ENCODE results near the gene CELSR1. TPM values are rescaled to one million over a fixed set of nuclear protein-coding genes. Genes with fewer than 3 reads are reported as not detected.
"Not testable (repeated sequence)": the region's sequence is repeated elsewhere in the genome, so short reads cannot be mapped to it uniquely, and the experiment has no call there.

CELSR1 gene
- total RNA-seq, 2 experiments from 2014 or later: 3.7 to 5.2 TPM

DNA sequence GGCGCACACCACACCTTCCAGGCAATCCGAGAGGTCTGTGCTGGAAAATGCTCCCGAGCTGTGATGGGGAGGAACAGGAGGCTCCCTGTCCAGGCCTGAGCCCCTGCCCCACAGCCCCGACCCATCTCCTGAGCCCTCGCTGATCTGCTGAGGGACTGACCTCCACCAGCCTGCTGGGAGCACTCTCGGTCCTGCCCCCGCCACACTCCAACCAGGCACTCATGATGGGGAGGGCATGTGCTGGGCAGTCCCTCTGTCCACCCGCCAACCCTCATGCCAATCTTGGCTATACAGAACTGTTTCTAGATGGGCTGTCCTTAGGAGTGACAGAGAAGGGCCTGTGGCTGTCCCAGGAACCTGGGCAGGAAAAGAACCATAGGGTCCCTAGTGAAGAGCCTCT lies 131.1 kb downstream of the CELSR1 start:
- CTCF ChIA-PET (ENCODE audit: unreplicated experiment): no interaction called here
- H3K9me3 ChIP-seq (ENCODE audit: low read length): no peaks in the 10 kb centered on the region
- H4K20me1 ChIP-seq (ENCODE audit: insufficient read depth, low read length): no peaks in the 10 kb centered on the region
- no peaks in the 10 kb centered on the region for H3K36me3 ChIP-seq (ENCODE audit: insufficient read depth, low read length)
- BruUV-seq (replicated peaks): no TSS peak
- POLR2A ChIA-PET: no interaction called here
- H3K4me1 ChIP-seq (ENCODE audit: insufficient read depth, low read length, poor library complexity, severe bottlenecking): no peaks in the 10 kb centered on the region
- H2AFZ ChIP-seq (ENCODE audit: low read length): no peak overlapping the region
- H3K4me2 ChIP-seq (ENCODE audit: low read length): no peak overlapping the region
- TF ChIP-seq EZH2phosphoT487 (IDR thresholded peaks at IDR 0.05; ENCODE audit: borderline replicate concordance, low read depth, low read length): no peak
- TF ChIP-seq, protein P1, sequence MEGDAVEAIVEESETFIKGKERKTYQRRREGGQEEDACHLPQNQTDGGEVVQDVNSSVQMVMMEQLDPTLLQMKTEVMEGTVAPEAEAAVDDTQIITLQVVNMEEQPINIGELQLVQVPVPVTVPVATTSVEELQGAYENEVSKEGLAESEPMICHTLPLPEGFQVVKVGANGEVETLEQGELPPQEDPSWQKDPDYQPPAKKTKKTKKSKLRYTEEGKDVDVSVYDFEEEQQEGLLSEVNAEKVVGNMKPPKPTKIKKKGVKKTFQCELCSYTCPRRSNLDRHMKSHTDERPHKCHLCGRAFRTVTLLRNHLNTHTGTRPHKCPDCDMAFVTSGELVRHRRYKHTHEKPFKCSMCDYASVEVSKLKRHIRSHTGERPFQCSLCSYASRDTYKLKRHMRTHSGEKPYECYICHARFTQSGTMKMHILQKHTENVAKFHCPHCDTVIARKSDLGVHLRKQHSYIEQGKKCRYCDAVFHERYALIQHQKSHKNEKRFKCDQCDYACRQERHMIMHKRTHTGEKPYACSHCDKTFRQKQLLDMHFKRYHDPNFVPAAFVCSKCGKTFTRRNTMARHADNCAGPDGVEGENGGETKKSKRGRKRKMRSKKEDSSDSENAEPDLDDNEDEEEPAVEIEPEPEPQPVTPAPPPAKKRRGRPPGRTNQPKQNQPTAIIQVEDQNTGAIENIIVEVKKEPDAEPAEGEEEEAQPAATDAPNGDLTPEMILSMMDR (conservative IDR thresholded peaks at IDR 0.05; ENCODE audit: low read length): no peak
- no peak overlapping the region for H3K4me3 ChIP-seq (ENCODE audit: low read depth, low read length, poor library complexity, severe bottlenecking)
- no peaks in the 10 kb centered on the region for H3K9me2 ChIP-seq (ENCODE audit: insufficient read depth, low read length)
- no peak for DNase-seq (ENCODE audit: low spot score)
- no peaks in the 10 kb centered on the region for H3K79me2 ChIP-seq (ENCODE audit: insufficient read depth, low read depth, low read length)
- no peak overlapping the region for H3K27ac ChIP-seq (ENCODE audit: low read depth, low read length, poor library complexity, severe bottlenecking)
- intact Hi-C loops (cut with micrococcal nuclease; ENCODE audit: unreplicated experiment): no loop called here

GRCh38 chr22:46405901-46406300 lies 131.5 kb downstream of the CELSR1 start:
- CTCF ChIA-PET (ENCODE audit: unreplicated experiment): no interaction called here

DNA sequence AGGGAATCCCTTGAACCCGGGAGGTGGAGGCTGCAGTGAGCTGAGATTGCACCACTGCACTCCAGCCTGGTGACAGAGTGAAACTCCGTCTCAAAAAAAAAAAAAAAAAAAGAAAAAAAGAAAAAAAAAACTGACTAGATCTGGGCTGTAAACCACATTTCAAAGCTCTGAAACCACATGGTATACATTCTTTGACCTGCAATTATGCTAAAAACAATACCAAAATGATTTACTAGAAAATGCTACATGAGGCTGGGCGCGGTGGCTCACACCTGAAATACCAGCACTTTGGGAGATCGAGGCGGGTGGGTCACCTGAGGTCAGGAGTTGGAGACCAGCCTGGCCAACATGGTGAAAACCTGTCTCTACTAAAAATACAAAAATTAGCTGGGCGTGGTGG lies 133.5 kb downstream of the CELSR1 start:
- H3K4me2 ChIP-seq (ENCODE audit: low read length); H3K4me3 ChIP-seq (ENCODE audit: low read depth, low read length, poor library complexity, severe bottlenecking); H3K36me3 ChIP-seq (ENCODE audit: insufficient read depth, low read length); POLR2A ChIA-PET; H3K9me2 ChIP-seq (ENCODE audit: insufficient read depth, low read length); H3K27ac ChIP-seq (ENCODE audit: low read depth, low read length, poor library complexity, severe bottlenecking); H4K20me1 ChIP-seq (ENCODE audit: insufficient read depth, low read length); DNase-seq (ENCODE audit: low spot score); H3K4me1 ChIP-seq (ENCODE audit: insufficient read depth, low read length, poor library complexity, severe bottlenecking); CTCF ChIA-PET (ENCODE audit: unreplicated experiment); H3K79me2 ChIP-seq (ENCODE audit: insufficient read depth, low read depth, low read length); H2AFZ ChIP-seq (ENCODE audit: low read length); intact Hi-C loops (cut with micrococcal nuclease; ENCODE audit: unreplicated experiment); BruUV-seq (replicated peaks); H3K9me3 ChIP-seq (ENCODE audit: low read length): not testable (repeated sequence)

More at GRCh38 chr22:46405901-46406300, 131.5 kb downstream of the CELSR1 start:
- Histone ChIP-seq H3K27ac (ENCODE audit: low read depth, low read length, poor library complexity, severe bottlenecking) (no peak overlapping the region), H3K4me2 (ENCODE audit: low read length) (no peak overlapping the region), H3K4me3 (ENCODE audit: low read depth, low read length, poor library complexity, severe bottlenecking) (no peak overlapping the region), H2AFZ (ENCODE audit: low read length) (no peak overlapping the region), H3K9me3 (ENCODE audit: low read length) (no peaks in the 10 kb centered on the region), H4K20me1 (ENCODE audit: insufficient read depth, low read length) (no peaks in the 10 kb centered on the region), H3K79me2 (ENCODE audit: insufficient read depth, low read depth, low read length) (no peaks in the 10 kb centered on the region), H3K4me1 (ENCODE audit: insufficient read depth, low read length, poor library complexity, severe bottlenecking) (no peaks in the 10 kb centered on the region), H3K9me2 (ENCODE audit: insufficient read depth, low read length) (no peaks in the 10 kb centered on the region), H3K36me3 (ENCODE audit: insufficient read depth, low read length) (no peaks in the 10 kb centered on the region)
- intact Hi-C loops (cut with micrococcal nuclease; ENCODE audit: unreplicated experiment): no loop called here
- BruUV-seq (replicated peaks): no TSS peak
- POLR2A ChIA-PET: no interaction called here
- no peak for DNase-seq (ENCODE audit: low spot score)
- TF ChIP-seq, protein P1 (conservative IDR thresholded peaks at IDR 0.05; ENCODE audit: low read length): no peak
- TF ChIP-seq EZH2phosphoT487 (IDR thresholded peaks at IDR 0.05; ENCODE audit: borderline replicate concordance, low read depth, low read length): no peak

Measured in OCI-LY7 (cell line).